Measurements from ENCODE around the gene NGLY1. TPM values are rescaled to one million over a fixed set of nuclear protein-coding genes. Genes with fewer than 3 reads are reported as not detected.

The NGLY1 gene
- total RNA-seq, 1 experiment from 2014 or later: 29.4 TPM

DNA sequence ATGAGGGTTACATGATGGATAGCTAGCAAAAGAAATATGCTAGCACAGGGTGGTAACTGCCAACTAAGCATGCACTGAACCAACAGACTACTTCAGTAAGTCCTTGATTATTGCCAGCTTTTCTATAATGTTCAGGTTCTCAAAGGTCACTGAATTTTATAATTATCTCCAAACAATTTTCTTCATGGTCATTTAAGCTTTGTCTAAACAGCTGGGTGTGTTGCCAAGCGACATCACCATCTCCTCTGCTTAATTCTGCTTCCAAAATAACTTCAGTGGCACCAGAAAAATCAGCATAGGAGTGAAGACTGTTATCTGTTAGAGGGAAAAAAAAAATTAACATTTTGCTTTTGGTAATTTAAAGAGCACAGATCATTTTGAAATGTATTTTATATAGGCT lies 63.9 kb downstream of the NGLY1 start:
- H2AFZ ChIP-seq: no peak overlapping the region
- ChIA-PET POLR2A (ENCODE audit: unreplicated experiment) (no interaction called here), CTCF (no interaction called here)
- no peaks in the 10 kb centered on the region for H3K9me3 ChIP-seq (ENCODE audit: insufficient read depth, low read depth)
- H3F3A ChIP-seq (ENCODE audit: insufficient read depth, low read depth): peaks cover 4% of the 10 kb centered on the region
- H3K4me1 ChIP-seq (replicated peaks; ENCODE audit: insufficient read depth): peaks cover 7% of the 10 kb centered on the region
- no peaks in the 10 kb centered on the region for H3K36me3 ChIP-seq (ENCODE audit: low read depth)
- DNase-seq: no peak
- no peaks in the 10 kb centered on the region for H3K79me2 ChIP-seq (ENCODE audit: low read depth)
- no peak overlapping the region for H3K27ac ChIP-seq
- H3K9me2 ChIP-seq (ENCODE audit: insufficient read depth): no peaks in the 10 kb centered on the region
- H3K27me3 ChIP-seq (ENCODE audit: insufficient read depth, low read depth): no peaks in the 10 kb centered on the region
- no peak overlapping the region for H3K4me2 ChIP-seq
- no peaks in the 10 kb centered on the region for H4K20me1 ChIP-seq (ENCODE audit: insufficient read depth)
- H3K4me3 ChIP-seq: no peak overlapping the region
- TF ChIP-seq EZH2 (IDR thresholded peaks at IDR 0.05; ENCODE audit: low read depth): no peak
- TF ChIP-seq, protein P1, sequence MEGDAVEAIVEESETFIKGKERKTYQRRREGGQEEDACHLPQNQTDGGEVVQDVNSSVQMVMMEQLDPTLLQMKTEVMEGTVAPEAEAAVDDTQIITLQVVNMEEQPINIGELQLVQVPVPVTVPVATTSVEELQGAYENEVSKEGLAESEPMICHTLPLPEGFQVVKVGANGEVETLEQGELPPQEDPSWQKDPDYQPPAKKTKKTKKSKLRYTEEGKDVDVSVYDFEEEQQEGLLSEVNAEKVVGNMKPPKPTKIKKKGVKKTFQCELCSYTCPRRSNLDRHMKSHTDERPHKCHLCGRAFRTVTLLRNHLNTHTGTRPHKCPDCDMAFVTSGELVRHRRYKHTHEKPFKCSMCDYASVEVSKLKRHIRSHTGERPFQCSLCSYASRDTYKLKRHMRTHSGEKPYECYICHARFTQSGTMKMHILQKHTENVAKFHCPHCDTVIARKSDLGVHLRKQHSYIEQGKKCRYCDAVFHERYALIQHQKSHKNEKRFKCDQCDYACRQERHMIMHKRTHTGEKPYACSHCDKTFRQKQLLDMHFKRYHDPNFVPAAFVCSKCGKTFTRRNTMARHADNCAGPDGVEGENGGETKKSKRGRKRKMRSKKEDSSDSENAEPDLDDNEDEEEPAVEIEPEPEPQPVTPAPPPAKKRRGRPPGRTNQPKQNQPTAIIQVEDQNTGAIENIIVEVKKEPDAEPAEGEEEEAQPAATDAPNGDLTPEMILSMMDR (conservative IDR thresholded peaks at IDR 0.05): no peak
- intact Hi-C loops (cut with micrococcal nuclease; ENCODE audit: unreplicated experiment): loop anchor here (5.0 kb wide), 2 partner anchors 57 to 427 kb away; partner anchors contain the start of gene TOP2B
- no TSS peak for BruUV-seq (replicated peaks)

DNA sequence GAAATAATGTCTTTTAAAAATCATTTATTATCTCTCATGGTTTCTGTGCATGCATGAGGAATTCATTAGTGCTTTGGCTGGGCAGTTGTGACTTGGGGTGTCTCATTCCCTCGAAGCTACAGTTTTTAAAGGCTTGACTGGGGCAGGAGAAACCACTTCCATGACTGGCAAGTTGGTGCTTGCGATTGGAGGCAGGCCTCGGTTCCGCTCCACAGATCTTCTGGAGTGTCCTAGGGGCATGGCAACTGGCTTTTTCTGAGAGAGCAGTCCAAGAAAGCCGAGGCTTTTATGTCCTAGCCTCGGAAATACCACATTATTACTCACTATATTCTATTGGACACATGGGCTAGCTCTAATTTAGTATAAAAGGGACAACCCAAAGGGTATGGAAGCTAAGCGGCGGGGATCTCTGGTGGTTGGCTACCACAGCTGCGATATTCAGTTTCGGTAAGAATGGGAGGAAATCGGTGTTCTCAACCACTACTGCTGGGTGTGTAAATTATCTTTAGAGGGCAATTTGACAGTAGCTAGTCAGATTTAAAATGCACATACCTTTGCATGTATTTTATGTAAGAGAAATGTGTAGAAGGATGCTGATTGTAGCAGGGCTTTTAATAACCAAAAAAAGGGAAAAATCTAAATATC lies 69.8 kb downstream of the NGLY1 start:
- H3K79me2 ChIP-seq (ENCODE audit: low read depth): no peaks in the 10 kb centered on the region
- no TSS peak for BruUV-seq (replicated peaks)
- H3F3A ChIP-seq (ENCODE audit: insufficient read depth, low read depth): no peaks in the 10 kb centered on the region
- no peaks in the 10 kb centered on the region for H3K9me2 ChIP-seq (ENCODE audit: insufficient read depth)
- H3K4me2 ChIP-seq: no peak overlapping the region
- H4K20me1 ChIP-seq (ENCODE audit: insufficient read depth): no peaks in the 10 kb centered on the region
- H2AFZ ChIP-seq: no peak overlapping the region
- intact Hi-C loops (cut with micrococcal nuclease; ENCODE audit: unreplicated experiment): no loop called here
- no peaks in the 10 kb centered on the region for H3K9me3 ChIP-seq (ENCODE audit: insufficient read depth, low read depth)
- no peak for TF ChIP-seq EZH2 (IDR thresholded peaks at IDR 0.05; ENCODE audit: low read depth)
- TF ChIP-seq, protein P1 (conservative IDR thresholded peaks at IDR 0.05): no peak
- no peak overlapping the region for H3K27ac ChIP-seq
- H3K4me3 ChIP-seq: no peak overlapping the region
- POLR2A ChIA-PET (ENCODE audit: unreplicated experiment): no interaction called here
- H3K27me3 ChIP-seq (ENCODE audit: insufficient read depth, low read depth): no peaks in the 10 kb centered on the region
- no peak for DNase-seq
- H3K4me1 ChIP-seq (replicated peaks; ENCODE audit: insufficient read depth): no peaks in the 10 kb centered on the region
- no peaks in the 10 kb centered on the region for H3K36me3 ChIP-seq (ENCODE audit: low read depth)
- CTCF ChIA-PET: no interaction called here

DNA sequence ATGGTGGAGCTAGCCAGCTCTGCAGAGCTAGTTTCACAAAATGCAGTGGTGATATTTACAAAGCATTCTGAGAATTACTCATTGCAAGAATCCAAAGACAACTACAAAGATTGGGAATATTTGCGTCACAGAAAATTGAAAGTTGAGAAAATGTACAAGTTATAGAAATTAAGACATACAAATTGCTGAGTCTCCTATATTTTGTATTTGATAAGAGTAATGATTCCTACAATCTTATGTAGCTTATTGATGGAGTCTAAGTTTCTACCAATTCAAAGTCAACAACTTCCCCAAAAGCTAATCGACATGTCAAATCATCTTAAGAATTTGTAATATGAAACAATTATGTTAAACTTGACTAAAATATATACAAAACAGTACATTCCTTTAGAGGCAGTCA lies 72.2 kb downstream of the NGLY1 start:
- H3K4me3 ChIP-seq: no peak overlapping the region
- H3K4me1 ChIP-seq (replicated peaks; ENCODE audit: insufficient read depth): no peaks in the 10 kb centered on the region
- TF ChIP-seq, protein P1 (conservative IDR thresholded peaks at IDR 0.05): no peak
- TF ChIP-seq EZH2 (IDR thresholded peaks at IDR 0.05; ENCODE audit: low read depth): no peak
- H3K9me3 ChIP-seq (ENCODE audit: insufficient read depth, low read depth): no peaks in the 10 kb centered on the region
- no peak overlapping the region for H2AFZ ChIP-seq
- no peak overlapping the region for H3K4me2 ChIP-seq
- no peaks in the 10 kb centered on the region for H4K20me1 ChIP-seq (ENCODE audit: insufficient read depth)
- BruUV-seq (replicated peaks): no TSS peak
- H3F3A ChIP-seq (ENCODE audit: insufficient read depth, low read depth): no peaks in the 10 kb centered on the region
- no peaks in the 10 kb centered on the region for H3K9me2 ChIP-seq (ENCODE audit: insufficient read depth)
- H3K36me3 ChIP-seq (ENCODE audit: low read depth): no peaks in the 10 kb centered on the region
- intact Hi-C loops (cut with micrococcal nuclease; ENCODE audit: unreplicated experiment): no loop called here
- no peak for DNase-seq
- no peak overlapping the region for H3K27ac ChIP-seq
- POLR2A ChIA-PET (ENCODE audit: unreplicated experiment): no interaction called here
- no peaks in the 10 kb centered on the region for H3K79me2 ChIP-seq (ENCODE audit: low read depth)
- H3K27me3 ChIP-seq (ENCODE audit: insufficient read depth, low read depth): no peaks in the 10 kb centered on the region
- CTCF ChIA-PET: no interaction called here
